Measurements from ENCODE around the gene AKAP12.

The AKAP12 gene

DNA sequence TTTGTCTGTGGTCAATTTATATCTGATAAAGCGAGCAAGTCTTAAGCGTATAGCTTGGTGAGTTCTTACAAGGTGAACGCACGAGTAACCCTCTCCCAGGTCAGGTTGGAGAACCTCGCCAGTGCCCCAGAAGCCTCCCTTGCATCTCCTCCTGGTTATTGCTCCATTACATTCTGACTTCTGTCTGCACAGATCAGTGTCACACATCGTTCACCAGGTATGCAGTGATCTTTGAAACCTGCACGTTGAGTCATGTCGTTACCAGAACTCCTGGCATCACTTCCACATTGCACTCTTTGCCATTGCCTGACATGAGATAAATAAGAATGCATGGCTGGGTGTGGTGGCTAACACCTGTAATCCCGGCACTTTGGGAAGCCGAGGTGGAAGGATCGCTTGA is 44.2 kb downstream of the AKAP12 start:
- DNase-seq: no peak

DNA sequence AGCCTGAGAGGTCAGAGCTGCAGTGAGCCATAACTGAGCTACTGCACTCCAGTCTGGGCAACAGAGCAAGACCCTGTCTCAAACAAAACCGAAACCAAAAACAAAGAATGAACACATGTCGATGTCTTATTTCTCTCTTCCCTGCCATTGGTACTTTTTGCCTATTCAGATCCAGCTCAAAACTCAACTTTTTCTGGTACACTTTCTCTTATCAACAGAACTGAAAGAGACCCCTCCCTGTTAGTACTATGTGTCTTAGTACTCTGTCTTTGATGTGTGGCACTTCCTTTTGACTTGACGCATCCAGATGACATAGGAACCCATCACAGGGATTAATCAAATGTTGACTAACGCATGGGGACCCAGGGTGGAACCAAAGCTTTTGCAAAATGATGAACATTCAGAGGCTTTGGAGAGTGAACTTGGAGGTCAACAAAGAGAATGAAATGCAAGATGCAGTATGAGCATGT is 44.8 kb downstream of the AKAP12 start:
- DNase-seq: no peak

DNA sequence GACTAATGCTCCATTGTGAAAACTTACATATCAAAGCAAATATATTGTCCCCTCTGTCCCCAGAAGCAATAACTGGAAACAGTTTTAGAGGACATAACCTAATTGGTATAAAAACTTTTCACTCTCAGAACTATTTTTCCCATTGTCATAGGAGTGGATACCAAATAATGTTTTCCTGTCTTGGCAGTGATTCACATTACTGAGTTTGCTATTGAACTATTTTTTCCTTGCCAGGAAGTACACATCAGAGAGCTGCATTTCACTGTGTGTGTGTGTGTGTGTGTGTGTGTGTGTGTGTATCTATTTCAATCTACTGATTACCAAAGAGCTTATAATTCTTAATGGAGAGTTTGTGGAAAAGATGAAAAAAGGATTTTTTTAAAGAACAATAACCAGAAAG is 45.4 kb downstream of the AKAP12 start:
- DNase-seq: no peak

DNA sequence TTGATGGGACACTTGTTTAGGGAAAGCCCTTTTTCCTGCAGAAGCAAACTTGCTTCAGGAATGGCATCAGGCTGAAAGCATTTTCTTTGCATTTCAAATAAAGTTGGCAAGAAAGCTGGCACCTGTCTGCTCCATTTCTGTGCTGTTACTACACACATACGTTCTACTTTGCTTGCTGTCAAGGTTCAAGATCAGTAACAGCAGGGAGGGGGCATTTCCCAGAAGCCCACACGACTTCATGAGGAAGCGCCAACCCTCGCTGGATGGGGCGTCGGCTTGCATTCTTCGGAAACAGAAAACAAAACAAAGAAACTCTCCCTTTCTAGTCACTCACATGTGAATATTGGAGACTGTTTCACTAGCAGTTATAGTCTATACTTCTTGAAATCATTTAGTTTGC is 46.4 kb downstream of the AKAP12 start:
- no peak for DNase-seq

DNA sequence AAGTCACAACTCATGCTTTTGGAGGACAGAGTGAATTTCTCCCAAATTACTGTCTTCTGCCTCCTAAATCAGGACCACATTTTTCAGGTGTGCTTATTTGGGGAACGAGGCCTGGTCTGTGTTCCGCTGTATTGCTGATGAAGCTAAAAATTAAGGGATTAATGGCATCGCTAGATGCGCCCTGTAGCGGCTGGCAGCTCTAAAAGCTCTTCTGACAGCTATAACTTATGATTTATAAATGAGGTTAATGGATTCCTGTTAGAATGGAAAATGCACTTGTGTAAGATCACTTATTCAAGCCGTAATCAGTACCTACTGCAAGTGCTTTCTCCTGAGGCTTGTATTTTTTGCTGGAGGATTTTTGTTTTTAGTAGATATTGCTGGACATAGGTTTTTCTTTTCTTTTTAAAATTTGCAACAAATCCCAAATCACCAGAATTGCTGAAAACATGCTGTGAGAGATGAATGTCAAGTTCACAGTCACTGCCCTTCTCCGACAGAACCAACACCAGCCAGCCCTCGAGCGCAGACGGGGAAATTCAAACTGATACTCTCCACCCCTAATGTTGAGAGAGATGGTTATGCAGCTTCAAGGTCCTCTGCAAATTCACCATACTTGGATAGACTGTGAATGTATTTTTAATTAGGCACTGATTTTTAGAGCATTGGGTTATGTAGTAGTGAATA is 49.1 kb downstream of the AKAP12 start:
- DNase-seq: peak in 1 of 2 experiments; percentile 22

DNA sequence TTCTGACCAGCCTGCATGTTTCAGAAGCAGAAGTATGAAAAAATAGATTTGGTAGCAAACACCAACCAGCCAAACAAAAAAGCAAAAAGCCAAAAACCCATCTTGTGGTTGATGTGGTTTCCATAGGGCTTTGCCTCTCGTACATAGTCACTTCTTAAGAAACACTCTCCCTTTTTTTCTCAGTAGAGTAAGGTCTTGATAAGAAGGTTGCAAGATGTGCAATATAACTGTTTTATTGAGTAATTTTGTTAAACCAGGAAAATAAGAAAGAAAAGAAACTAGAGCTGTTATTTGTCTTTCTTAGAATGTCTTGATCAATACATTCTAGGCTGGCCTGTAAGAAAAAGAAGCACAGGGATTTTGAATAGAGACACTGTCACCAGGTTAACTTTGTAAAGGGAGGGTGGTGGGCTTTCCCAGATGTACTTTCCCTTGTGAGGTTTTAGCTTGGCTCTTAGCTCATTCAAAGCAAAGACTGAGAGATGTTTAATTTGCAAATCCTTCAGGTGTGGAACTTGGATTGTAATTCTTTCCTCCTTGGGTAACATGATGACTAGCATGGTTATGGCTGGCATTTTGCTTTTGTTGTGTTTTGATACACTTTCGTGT is 49.7 kb downstream of the AKAP12 start:
- DNase-seq: no peak

DNA sequence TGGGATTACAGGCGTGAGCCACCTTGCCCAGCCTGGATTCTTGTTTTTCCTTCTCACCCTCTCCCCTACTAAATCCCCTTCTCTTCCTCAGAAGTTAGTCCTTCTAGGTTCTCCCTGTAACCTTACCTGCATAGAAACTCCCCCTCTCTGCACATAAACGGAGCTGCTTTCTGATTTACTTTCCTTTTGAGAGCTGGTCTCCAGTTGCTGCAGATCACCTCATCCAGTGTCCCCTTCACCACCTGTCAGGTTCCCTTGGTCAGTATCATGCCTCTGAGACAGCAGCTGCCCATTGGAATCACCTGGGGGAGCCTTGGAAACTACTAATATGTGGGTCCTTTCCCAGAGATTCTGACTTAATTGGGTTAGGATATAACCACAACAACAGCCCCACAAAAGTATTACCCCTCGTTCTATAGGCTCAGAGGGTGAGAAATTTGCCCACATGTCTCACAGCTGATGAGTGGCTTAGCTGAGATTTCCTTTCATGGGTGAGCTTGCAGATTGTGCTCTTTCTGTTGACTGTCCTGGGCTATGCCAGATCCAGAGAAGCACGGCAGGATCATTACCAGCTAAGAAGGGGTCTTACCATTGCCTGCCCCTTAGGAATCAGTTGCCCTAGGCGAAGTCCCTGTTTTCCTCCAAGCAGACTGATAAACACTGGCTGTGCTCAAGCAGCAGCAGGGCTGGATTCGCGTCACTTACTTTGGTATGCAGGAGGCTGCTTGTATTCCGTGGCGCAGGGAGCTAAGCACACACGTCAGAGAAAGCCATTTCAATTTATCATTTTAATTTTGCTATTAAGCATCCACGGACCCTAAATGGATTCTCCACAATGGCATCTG is 51.3 kb downstream of the AKAP12 start:
- peak; percentile 2 to 51 for DNase-seq

- DNase-seq: no peak
Observed at GRCh38 chr6:151291722-151292059, 51.9 kb downstream of the AKAP12 start.

DNA sequence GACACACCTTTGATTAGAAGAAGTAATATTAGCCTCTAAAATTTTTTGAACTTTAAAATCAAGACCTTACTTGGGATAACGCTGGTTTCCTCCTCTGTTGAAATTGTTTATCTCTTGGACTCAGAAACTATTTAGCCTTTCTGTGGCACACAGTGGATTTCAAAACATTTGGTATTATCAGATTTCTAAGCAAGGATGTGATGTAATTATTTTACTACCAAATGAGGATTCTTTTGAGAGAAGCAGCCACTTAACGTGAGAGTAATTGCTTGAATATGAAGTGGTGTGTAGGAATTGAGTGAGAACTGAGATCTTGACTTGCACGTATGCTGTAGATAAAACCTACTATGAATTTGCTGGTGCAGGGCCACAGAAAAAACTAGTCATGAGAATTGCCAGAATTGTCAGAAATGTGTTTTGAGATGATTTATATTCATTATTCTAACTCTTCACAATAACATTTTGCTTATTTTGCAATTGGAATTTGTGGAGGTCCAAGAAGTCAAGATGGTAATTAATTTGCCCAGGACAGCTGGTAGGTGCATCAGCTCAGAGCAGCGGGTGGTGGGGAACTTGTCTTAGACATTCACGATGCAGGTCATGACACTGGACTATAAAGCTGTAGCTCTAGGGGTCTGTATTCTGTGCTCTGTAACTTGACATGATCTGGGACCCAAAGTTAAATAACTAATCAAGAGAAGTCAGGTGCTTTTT is 53.4 kb downstream of the AKAP12 start:
- no peak for DNase-seq

DNA sequence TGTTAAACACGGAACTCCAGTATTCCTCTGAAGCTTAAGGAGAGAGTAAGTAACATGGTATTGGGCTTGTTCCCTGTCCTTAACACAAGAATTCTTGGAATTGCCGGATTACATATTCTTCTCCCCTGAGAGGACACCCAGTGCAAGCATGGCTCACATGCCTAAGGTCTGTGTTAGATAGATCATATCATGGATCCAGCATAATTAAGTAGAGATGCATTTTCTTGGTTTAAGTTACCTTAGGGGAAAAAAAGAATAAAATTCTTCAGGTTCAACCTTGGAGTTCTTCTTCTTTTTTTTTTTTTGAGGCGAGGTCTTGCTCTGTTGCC is 53.9 kb downstream of the AKAP12 start:
- DNase-seq: no peak

GRCh38 chr6:151294561-151295101 is 54.9 kb downstream of the AKAP12 start:
- no peak for DNase-seq

- no peak for DNase-seq
Observed at GRCh38 chr6:151297886-151298285, 58.1 kb downstream of the AKAP12 start.

- DNase-seq: no peak
Observed at GRCh38 chr6:151299011-151299410, 59.2 kb downstream of the AKAP12 start.

- peak; percentile 88 to 96 for DNase-seq
Observed at GRCh38 chr6:151300267-151300991, 60.7 kb downstream of the AKAP12 start.

- no peak for DNase-seq
Observed at GRCh38 chr6:151301547-151301946, 61.8 kb downstream of the AKAP12 start.

DNA sequence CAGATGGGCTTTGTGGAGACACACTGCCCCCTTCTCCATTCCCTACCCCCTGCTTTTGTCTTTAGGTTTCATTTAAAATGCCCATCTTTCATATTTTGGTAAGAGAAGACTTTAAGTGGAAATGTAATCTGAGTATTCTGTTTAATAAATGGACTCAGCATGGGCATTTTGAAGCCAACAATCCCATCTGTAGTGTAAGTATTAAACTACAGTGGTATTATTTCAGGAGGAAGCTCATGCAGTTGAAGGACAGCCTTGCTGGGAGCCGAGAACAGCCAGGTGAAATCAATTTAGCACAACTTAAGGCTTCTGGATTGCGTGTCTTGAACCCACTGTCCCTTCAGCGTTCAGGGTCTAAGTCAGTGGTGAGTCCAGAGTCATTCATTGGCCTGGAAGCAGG is 63.5 kb downstream of the AKAP12 start:
- DNase-seq: peak in 1 of 2 experiments; percentile 11

- DNase-seq: no peak
Observed at GRCh38 chr6:151306269-151306783, 66.6 kb downstream of the AKAP12 start.

- no peak for DNase-seq
Observed at GRCh38 chr6:151307501-151307900, 67.7 kb downstream of the AKAP12 start.

DNA sequence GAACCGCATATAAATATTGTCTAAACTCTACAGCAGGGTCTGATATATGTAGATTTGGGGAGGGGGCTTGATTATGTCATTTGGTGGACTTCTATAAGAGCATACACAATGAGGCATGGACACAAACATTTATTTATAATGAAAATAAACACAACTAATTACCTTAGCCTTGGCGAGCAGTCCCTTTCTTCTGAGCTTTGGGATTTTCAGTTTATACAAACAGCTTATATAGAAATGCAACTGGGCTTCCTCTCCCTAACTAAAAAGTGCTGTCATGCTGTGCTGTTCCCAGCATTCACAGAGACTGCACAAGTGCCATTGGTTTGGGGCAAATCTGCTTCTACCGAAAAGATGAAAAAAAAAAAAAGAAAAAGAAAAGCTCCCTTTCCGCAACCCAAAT is 69.9 kb downstream of the AKAP12 start:
- DNase-seq: no peak

GRCh38 chr6:151310279-151310678 is 70.5 kb downstream of the AKAP12 start:
- DNase-seq: no peak

- peak; percentile 58 to 85 for DNase-seq
Observed at GRCh38 chr6:151310852-151311767, 71.3 kb downstream of the AKAP12 start.
